Ishikawa (cell line): ENCODE measurements around the gene NOD1.

Experiments
- CEBPB ChIP-seq: IDR thresholded peaks from 2 replicates; pipeline ENCODE4 v1.6.1; 2012
- CREB1 ChIP-seq: IDR thresholded peaks from 2 replicates; pipeline ENCODE4 v1.6.1; 2012; ENCODE audit warnings: low read depth
- EGR1 ChIP-seq: IDR thresholded peaks from 2 replicates; pipeline ENCODE4 v1.6.1; 2012
- EP300 ChIP-seq: IDR thresholded peaks from 2 replicates; pipeline ENCODE4 v1.6.1; 2012; ENCODE audit warnings: borderline replicate concordance
- FOXM1 ChIP-seq: IDR thresholded peaks from 2 replicates; pipeline ENCODE4 v1.6.1; 2012; ENCODE audit warnings: low read depth, borderline replicate concordance
- NFIC ChIP-seq: IDR thresholded peaks from 2 replicates; pipeline ENCODE4 v1.6.1; 2012
- RAD21 ChIP-seq: IDR thresholded peaks from 2 replicates; pipeline ENCODE4 v1.6.1; 2012; ENCODE audit warnings: low read depth
- TAF1 ChIP-seq: IDR thresholded peaks from 2 replicates; pipeline ENCODE4 v1.6.1; 2012; ENCODE audit warnings: low read depth, mild to moderate bottlenecking
- TCF12 ChIP-seq: IDR thresholded peaks from 2 replicates; pipeline ENCODE4 v1.6.1; 2012; ENCODE audit warnings: low read depth
- TEAD4 ChIP-seq: IDR thresholded peaks from 2 replicates; pipeline ENCODE4 v1.6.1; 2012
- YY1 ChIP-seq: IDR thresholded peaks from 2 replicates; pipeline ENCODE4 v1.6.1; 2012; ENCODE audit warnings: low read depth
- ZBTB7A ChIP-seq: IDR thresholded peaks from 2 replicates; pipeline ENCODE4 v1.6.1; 2012; ENCODE audit warnings: low read depth
- TF ChIP-seq, protein P1 (sequence below): IDR thresholded peaks from 2 replicates; pipeline ENCODE4 v1.6.1; 2012
- TF ChIP-seq, protein P2 (sequence below): IDR thresholded peaks from 2 replicates; pipeline ENCODE4 v1.6.1; 2012
- TF ChIP-seq, protein P3 (sequence below): IDR thresholded peaks from 2 replicates; pipeline ENCODE4 v1.6.1; 2012; ENCODE audit warnings: low read depth, mild to moderate bottlenecking

The NOD1 gene

DNA sequence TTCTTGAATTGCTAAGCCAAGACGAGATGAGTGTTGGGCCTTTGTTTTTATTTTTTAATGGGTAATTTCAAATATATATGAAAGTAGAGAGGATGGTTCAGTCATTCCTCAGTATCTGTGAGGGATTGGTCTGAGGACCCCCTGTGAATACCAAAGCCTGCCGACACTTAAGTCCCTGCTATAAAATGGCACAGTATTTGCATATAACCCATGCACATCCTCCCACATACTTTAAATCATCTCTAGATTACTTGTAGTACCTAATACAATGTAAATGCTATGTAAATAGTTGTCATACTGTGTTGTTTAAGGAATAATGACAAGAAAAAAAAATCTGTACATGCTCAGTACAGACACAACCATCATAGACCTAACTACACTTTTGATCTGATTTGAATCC is 73.4 kb downstream of the NOD1 start:
- TF ChIP-seq ZBTB7A (no peak), EP300 (no peak), CREB1 (no peak), TCF12 (no peak), YY1 (no peak), CEBPB (no peak), TAF1 (no peak), RAD21 (no peak), NFIC (no peak), EGR1 (no peak), FOXM1 (no peak), TEAD4 (no peak)
- TF ChIP-seq, protein P1, sequence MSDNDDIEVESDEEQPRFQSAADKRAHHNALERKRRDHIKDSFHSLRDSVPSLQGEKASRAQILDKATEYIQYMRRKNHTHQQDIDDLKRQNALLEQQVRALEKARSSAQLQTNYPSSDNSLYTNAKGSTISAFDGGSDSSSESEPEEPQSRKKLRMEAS = no peak
- TF ChIP-seq, protein P2, sequence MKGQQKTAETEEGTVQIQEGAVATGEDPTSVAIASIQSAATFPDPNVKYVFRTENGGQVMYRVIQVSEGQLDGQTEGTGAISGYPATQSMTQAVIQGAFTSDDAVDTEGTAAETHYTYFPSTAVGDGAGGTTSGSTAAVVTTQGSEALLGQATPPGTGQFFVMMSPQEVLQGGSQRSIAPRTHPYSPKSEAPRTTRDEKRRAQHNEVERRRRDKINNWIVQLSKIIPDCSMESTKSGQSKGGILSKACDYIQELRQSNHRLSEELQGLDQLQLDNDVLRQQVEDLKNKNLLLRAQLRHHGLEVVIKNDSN = no peak
- TF ChIP-seq, protein P3, sequence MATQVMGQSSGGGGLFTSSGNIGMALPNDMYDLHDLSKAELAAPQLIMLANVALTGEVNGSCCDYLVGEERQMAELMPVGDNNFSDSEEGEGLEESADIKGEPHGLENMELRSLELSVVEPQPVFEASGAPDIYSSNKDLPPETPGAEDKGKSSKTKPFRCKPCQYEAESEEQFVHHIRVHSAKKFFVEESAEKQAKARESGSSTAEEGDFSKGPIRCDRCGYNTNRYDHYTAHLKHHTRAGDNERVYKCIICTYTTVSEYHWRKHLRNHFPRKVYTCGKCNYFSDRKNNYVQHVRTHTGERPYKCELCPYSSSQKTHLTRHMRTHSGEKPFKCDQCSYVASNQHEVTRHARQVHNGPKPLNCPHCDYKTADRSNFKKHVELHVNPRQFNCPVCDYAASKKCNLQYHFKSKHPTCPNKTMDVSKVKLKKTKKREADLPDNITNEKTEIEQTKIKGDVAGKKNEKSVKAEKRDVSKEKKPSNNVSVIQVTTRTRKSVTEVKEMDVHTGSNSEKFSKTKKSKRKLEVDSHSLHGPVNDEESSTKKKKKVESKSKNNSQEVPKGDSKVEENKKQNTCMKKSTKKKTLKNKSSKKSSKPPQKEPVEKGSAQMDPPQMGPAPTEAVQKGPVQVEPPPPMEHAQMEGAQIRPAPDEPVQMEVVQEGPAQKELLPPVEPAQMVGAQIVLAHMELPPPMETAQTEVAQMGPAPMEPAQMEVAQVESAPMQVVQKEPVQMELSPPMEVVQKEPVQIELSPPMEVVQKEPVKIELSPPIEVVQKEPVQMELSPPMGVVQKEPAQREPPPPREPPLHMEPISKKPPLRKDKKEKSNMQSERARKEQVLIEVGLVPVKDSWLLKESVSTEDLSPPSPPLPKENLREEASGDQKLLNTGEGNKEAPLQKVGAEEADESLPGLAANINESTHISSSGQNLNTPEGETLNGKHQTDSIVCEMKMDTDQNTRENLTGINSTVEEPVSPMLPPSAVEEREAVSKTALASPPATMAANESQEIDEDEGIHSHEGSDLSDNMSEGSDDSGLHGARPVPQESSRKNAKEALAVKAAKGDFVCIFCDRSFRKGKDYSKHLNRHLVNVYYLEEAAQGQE = no peak

DNA sequence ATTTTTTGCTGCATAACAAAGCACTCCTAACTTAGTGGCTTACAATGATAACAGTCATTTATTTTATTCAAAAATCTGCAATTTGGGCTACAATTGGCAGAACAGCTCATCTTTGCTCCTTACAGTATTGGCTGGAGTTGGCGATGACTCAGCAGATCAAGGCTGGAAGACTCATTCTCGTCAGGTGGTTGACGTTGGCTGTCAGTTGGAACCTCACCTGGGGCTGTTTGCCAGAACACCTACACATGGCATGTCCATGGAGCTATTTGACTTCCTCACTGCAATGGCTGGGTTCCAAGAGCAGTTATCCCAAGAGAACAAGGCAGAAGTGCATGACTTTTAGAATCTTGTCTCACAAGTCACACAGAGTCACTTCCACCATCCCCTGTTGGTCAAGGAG is 75.1 kb downstream of the NOD1 start:
- TF ChIP-seq, protein P2 = no peak
- TF ChIP-seq, protein P3 = no peak
- TF ChIP-seq TAF1 (no peak), TCF12 (no peak), RAD21 (no peak), YY1 (no peak), CREB1 (no peak), EGR1 (no peak), NFIC (no peak), ZBTB7A (no peak)
- TF ChIP-seq, protein P1 = no peak

DNA sequence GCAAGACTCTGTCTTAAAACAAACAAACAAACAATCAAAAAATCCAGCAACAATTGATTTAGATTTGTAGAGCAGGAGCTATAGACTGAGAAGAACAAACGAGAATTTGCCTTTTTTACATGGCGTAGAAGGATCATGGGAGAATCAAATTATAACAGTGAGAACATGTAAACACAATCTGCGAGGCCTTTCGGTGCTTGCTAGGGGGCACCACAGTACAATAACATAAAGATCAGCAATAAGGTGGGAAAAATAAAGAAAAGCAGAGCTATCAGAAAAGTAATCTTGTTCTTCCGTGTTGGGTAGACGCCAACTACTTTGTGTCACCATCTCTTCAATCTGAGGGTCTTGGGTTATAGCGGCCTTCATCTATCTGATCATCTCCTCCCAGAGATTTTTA is 82.2 kb downstream of the NOD1 start:
- TF ChIP-seq TEAD4 (no peak), TCF12 (no peak), CEBPB (no peak), EGR1 (no peak), ZBTB7A (no peak), FOXM1 (no peak), YY1 (no peak), CREB1 (no peak), EP300 (no peak), NFIC (no peak), RAD21 (no peak), TAF1 (no peak)
- TF ChIP-seq, protein P2 = no peak
- TF ChIP-seq, protein P1 = no peak
- TF ChIP-seq, protein P3 = no peak

DNA sequence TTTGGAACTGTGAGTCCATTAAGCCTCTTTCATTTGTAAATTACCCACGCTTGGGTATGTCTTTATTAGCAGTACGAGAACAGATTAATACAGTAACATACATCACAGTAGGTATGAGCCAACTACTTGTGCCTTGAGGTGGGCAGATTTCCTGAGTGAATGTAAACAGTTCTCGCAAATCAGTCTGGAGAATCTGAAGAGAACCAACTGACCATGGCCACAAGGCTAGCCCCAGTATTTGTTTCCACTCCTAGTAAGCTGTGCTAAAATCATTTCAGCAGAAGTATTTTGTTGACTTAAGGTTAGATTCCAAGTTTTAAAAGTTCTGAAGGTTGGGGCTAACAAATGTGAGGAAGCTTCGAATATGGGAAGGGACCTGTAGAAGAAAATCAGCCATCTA is 82.9 kb downstream of the NOD1 start:
- no peak for TF ChIP-seq EP300
- no peak for TF ChIP-seq CREB1
- TF ChIP-seq, protein P1 = no peak
- no peak for TF ChIP-seq CEBPB
- no peak for TF ChIP-seq RAD21
- TF ChIP-seq EGR1 = no peak
- no peak for TF ChIP-seq YY1
- TF ChIP-seq ZBTB7A = no peak
